PC-9 (cell line): ENCODE results near the gene RAB11FIP4.

Experiments used
- EZH2 ChIP-seq: fragments of 200-600 bp; sonication (generic); IDR thresholded peaks from 2 replicates; pipeline ENCODE4 v1.8.0; 2017; ENCODE audit warnings: antibody characterized with exemption, low read depth
- TF ChIP-seq, protein P1 (sequence below): fragments of 200-600 bp; sonication (generic); conservative IDR thresholded peaks from 2 replicates; pipeline ENCODE4 v1.6.1; 2017; ENCODE audit warnings: mixed run types, antibody characterized with exemption, mild to moderate bottlenecking, moderate library complexity

DNA sequence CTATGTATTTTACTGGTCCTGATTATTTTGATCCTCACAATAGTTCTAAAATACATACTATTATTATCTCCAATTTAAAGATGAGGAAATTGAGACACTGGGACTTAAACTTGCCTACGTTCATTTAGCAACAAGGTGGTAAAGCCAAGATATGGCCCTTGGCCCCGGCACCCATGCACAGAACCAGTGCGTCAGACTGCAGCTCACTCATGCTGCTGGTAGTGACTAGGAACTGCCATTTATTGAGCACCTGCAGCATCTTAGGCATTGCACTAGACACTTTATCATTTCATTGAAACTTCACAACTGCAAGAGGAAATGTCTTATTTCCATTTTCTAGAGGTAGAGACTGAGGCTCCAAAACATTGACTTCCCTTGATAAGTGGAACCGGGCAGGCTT, 93.3 kb downstream of the RAB11FIP4 start:
- TF ChIP-seq, protein P1, sequence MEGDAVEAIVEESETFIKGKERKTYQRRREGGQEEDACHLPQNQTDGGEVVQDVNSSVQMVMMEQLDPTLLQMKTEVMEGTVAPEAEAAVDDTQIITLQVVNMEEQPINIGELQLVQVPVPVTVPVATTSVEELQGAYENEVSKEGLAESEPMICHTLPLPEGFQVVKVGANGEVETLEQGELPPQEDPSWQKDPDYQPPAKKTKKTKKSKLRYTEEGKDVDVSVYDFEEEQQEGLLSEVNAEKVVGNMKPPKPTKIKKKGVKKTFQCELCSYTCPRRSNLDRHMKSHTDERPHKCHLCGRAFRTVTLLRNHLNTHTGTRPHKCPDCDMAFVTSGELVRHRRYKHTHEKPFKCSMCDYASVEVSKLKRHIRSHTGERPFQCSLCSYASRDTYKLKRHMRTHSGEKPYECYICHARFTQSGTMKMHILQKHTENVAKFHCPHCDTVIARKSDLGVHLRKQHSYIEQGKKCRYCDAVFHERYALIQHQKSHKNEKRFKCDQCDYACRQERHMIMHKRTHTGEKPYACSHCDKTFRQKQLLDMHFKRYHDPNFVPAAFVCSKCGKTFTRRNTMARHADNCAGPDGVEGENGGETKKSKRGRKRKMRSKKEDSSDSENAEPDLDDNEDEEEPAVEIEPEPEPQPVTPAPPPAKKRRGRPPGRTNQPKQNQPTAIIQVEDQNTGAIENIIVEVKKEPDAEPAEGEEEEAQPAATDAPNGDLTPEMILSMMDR: no peak
- TF ChIP-seq EZH2: no peak
